ENCODE measurements around the gene COL11A2.
"Not testable (repeated sequence)": the region's sequence is repeated elsewhere in the genome, so short reads cannot be mapped to it uniquely, and the experiment has no call there.

Gene COL11A2

GRCh38 chr6:33156561-33156960, 35.7 kb downstream of the COL11A2 start:
- H3K4me3 ChIP-seq (ENCODE audit: low read depth, low read length): no peak overlapping the region
- peaks cover 16% of the 10 kb centered on the region for H3K9me3 ChIP-seq (ENCODE audit: severe bottlenecking)
- no peaks in the 10 kb centered on the region for H3K36me3 ChIP-seq
- no peak for DNase-seq
- TF ChIP-seq CTCF (IDR thresholded peaks at IDR 0.05; ENCODE audit: low read depth, low read length): no peak
- no peak overlapping the region for H3K27ac ChIP-seq
- H3K27me3 ChIP-seq (ENCODE audit: insufficient read depth, low read depth, severe bottlenecking): no peaks in the 10 kb centered on the region

- DNase-seq: no peak
- no peak overlapping the region for H3K27ac ChIP-seq
- TF ChIP-seq CTCF (IDR thresholded peaks at IDR 0.05; ENCODE audit: low read depth, low read length): no peak
Observed at GRCh38 chr6:33154349-33154748, 37.9 kb downstream of the COL11A2 start.

GRCh38 chr6:33151050-33151449, 41.2 kb downstream of the COL11A2 start:
- no peak overlapping the region for H3K27ac ChIP-seq
- H3K4me3 ChIP-seq (ENCODE audit: low read depth, low read length): no peak overlapping the region
- H3K36me3 ChIP-seq: no peaks in the 10 kb centered on the region
- peaks cover 20% of the 10 kb centered on the region for H3K9me3 ChIP-seq (ENCODE audit: severe bottlenecking)
- DNase-seq: no peak
- no peak for TF ChIP-seq CTCF (IDR thresholded peaks at IDR 0.05; ENCODE audit: low read depth, low read length)
- no peaks in the 10 kb centered on the region for H3K27me3 ChIP-seq (ENCODE audit: insufficient read depth, low read depth, severe bottlenecking)

More at GRCh38 chr6:33154349-33154748, 37.9 kb downstream of the COL11A2 start:
- Histone ChIP-seq H3K9me3 (ENCODE audit: severe bottlenecking) (peaks cover 20% of the 10 kb centered on the region), H3K27me3 (ENCODE audit: insufficient read depth, low read depth, severe bottlenecking) (no peaks in the 10 kb centered on the region), H3K36me3 (no peaks in the 10 kb centered on the region), H3K4me3 (ENCODE audit: low read depth, low read length) (no peak overlapping the region)

- not testable (repeated sequence) for DNase-seq; H3K27ac ChIP-seq; H3K27me3 ChIP-seq (ENCODE audit: insufficient read depth, low read depth, severe bottlenecking); H3K36me3 ChIP-seq; H3K4me3 ChIP-seq (ENCODE audit: low read depth, low read length)
- peaks cover 20% of the 10 kb centered on the region for H3K9me3 ChIP-seq (ENCODE audit: severe bottlenecking)
Observed at GRCh38 chr6:33150560-33150959, 41.7 kb downstream of the COL11A2 start.

GRCh38 chr6:33147807-33148666, 44.2 kb downstream of the COL11A2 start:
- DNase-seq: peak; percentile 55
- TF ChIP-seq CTCF (IDR thresholded peaks at IDR 0.05; ENCODE audit: low read depth, low read length): peak; percentile 71
- H3K27ac ChIP-seq: no peak overlapping the region

GRCh38 chr6:33144373-33144772, 47.9 kb downstream of the COL11A2 start:
- no peak for DNase-seq
- TF ChIP-seq CTCF (IDR thresholded peaks at IDR 0.05; ENCODE audit: low read depth, low read length): no peak
- Histone ChIP-seq H3K9me3 (ENCODE audit: severe bottlenecking) (peaks cover 5% of the 10 kb centered on the region), H3K4me3 (ENCODE audit: low read depth, low read length) (no peak overlapping the region), H3K27me3 (ENCODE audit: insufficient read depth, low read depth, severe bottlenecking) (no peaks in the 10 kb centered on the region), H3K27ac (no peak overlapping the region), H3K36me3 (no peaks in the 10 kb centered on the region)

More at GRCh38 chr6:33147807-33148666, 44.2 kb downstream of the COL11A2 start:
- Histone ChIP-seq H3K36me3 (no peaks in the 10 kb centered on the region), H3K27me3 (ENCODE audit: insufficient read depth, low read depth, severe bottlenecking) (no peaks in the 10 kb centered on the region), H3K9me3 (ENCODE audit: severe bottlenecking) (peaks cover 22% of the 10 kb centered on the region), H3K4me3 (ENCODE audit: low read depth, low read length) (no peak overlapping the region)
